HepG2 (cell line): ENCODE data around the gene GKN1. TPM values are rescaled to one million over a fixed set of nuclear protein-coding genes. Genes with fewer than 3 reads are reported as not detected.

Source experiments
- ATAC-seq: fragments of 200-7000 bp; cut with Tn5 transposase; 3 replicates; pipeline ENCODE4 v1.9.1; 2020; ENCODE audit warnings: mild to moderate bottlenecking, moderate library complexity
- BruUV-seq: library from RNA; stranded (reverse); fragments of 400-500 nt; replicated peaks from 2 replicates; lab custom pipeline; 2021; lab: Mats Ljungman, UMichigan
- CTCF ChIA-PET: fragments of 300-600 bp; formaldehyde crosslinking; extraction: SDS; loops from one replicate; lab custom pipeline; 2021; ENCODE audit warnings: low total read pairs, inconsistent platforms, low intra/inter-chr PET ratio; lab: Yijun Ruan, JAX
- POLR2A ChIA-PET: fragments of 350-600 bp; sonication (Branson Sonifier 250); formaldehyde crosslinking; loops from one replicate; lab custom pipeline; 2020; ENCODE audit warnings: antibody characterized with exemption, inconsistent platforms; lab: Yijun Ruan, JAX
- DNase-seq: peaks from one replicate; pipeline ENCODE4 v3.0.0-alpha.2; 2015; ENCODE audit warnings: low spot score
- FAIRE-seq: peaks from 3 replicates; lab custom pipeline; 2011; peaks lifted over from hg19 to GRCh38; lab: Jason Lieb, UNC
- H2AFZ ChIP-seq: one replicate; pipeline ENCODE4 v1.6.1; 2011; ENCODE audit warnings: low read length, inconsistent platforms
- H3K27ac ChIP-seq: fragments of 300-600 bp; 3 replicates; pipeline ENCODE4 v1.8.0; 2011; ENCODE audit warnings: mixed run types, mild to moderate bottlenecking, mixed read lengths, low read length, inconsistent platforms; ENCODE audit not compliant: insufficient read depth; ENCODE audit errors: extremely low read length
- H3K27me3 ChIP-seq, 2 experiments: fragments of 200-600 bp in 1 of 2; 2 replicates in 1 of 2; 3 replicates in 1 of 2; pipeline versions ENCODE4 v1.6.0 to v1.8.0; 2011; ENCODE audit warnings: low read length in 2 of 2, mild to moderate bottlenecking in 2 of 2, moderate library complexity in 2 of 2, inconsistent platforms in 1 of 2; ENCODE audit not compliant: insufficient read depth in 2 of 2, control insufficient read depth in 1 of 2
- H3K36me3 ChIP-seq, 2 experiments: fragments of 200-600 bp in 1 of 2; replicated peaks in 1 of 2; 2 replicates in 1 of 2; 3 replicates in 1 of 2; pipeline versions ENCODE4 v1.5.1 to v1.8.0; 2011; ENCODE audit warnings: low read length in 2 of 2, inconsistent platforms in 1 of 2; ENCODE audit not compliant: insufficient read depth in 2 of 2, control insufficient read depth in 1 of 2
- H3K4me1 ChIP-seq: 2 replicates; pipeline ENCODE4 v1.5.1; 2012; ENCODE audit warnings: low read length, inconsistent platforms; ENCODE audit not compliant: insufficient read depth
- H3K4me2 ChIP-seq: 2 replicates; pipeline ENCODE4 v1.6.0; 2011; ENCODE audit warnings: low read depth, low read length, inconsistent platforms
- H3K4me3 ChIP-seq, 3 experiments: fragments of 200-600 bp in 1 of 3; sonication (generic), shearing (Covaris generic) in 1 of 3; replicated peaks in 1 of 3; 2 replicates each; pipeline ENCODE4 v1.5.1; 2011 to 2016; ENCODE audit warnings: low read length in 3 of 3, inconsistent platforms in 2 of 3, low read depth in 2 of 3, mild to moderate bottlenecking in 2 of 3, control low read depth in 1 of 3, mixed read lengths in 1 of 3; ENCODE audit not compliant: insufficient read depth in 1 of 3
- H3K79me2 ChIP-seq: one replicate; pipeline ENCODE4 v1.6.1; 2011; ENCODE audit warnings: low read length, inconsistent platforms; ENCODE audit not compliant: insufficient read depth
- H3K9ac ChIP-seq: 2 replicates; pipeline ENCODE4 v1.6.0; 2011; ENCODE audit warnings: mild to moderate bottlenecking, low read depth, low read length, inconsistent platforms; ENCODE audit not compliant: insufficient read depth
- H3K9me3 ChIP-seq: 2 replicates; pipeline ENCODE4 v1.5.1; 2012; ENCODE audit warnings: mild to moderate bottlenecking, low read length
- H4K20me1 ChIP-seq: 2 replicates; pipeline ENCODE4 v1.6.0; 2011; ENCODE audit warnings: inconsistent platforms, mild to moderate bottlenecking, low read length, moderate library complexity; ENCODE audit not compliant: insufficient read depth
- BCL6 ChIP-seq: IDR thresholded peaks from 2 replicates; pipeline ENCODE4 v1.6.1; 2016; ENCODE audit warnings: missing genetic modification reagents, missing compliant biosample characterization
- KMT2A ChIP-seq: sonication (generic); formaldehyde crosslinking; IDR thresholded peaks from 2 replicates; pipeline ENCODE4 v1.4.0; 2020; ENCODE audit warnings: missing genetic modification reagents
- RARA ChIP-seq: IDR thresholded peaks from 2 replicates; pipeline ENCODE4 v1.6.1; 2016; ENCODE audit warnings: missing genetic modification reagents, missing compliant biosample characterization
- ZNF317 ChIP-seq: sonication (generic); formaldehyde crosslinking; IDR thresholded peaks from 2 replicates; pipeline ENCODE4 v1.5.0; 2020; ENCODE audit warnings: mild to moderate bottlenecking, missing genetic modification reagents
- ZNF430 ChIP-seq: sonication (generic); formaldehyde crosslinking; IDR thresholded peaks from 2 replicates; pipeline ENCODE4 v1.9.0; 2021; ENCODE audit warnings: mild to moderate bottlenecking, missing genetic modification reagents
- ZNF644 ChIP-seq: IDR thresholded peaks from 2 replicates; pipeline ENCODE4 v1.6.1; 2016; ENCODE audit warnings: low read depth
- WGBS: methylation state at CpG from one replicate; pipeline ENCODE4 v1.1.6; 2017; ENCODE audit warnings: low lambda C conversion rate; 5-methylcytosine and 5-hydroxymethylcytosine counted together
- in situ Hi-C: cut with HindIII; loops from 2 replicates; pipeline ENCODE4 v1.10.0; 2017; ENCODE audit warnings: low pct_unique_long_range_greater_than_20kb; ENCODE audit not compliant: extremely low pct_ligation_motif_present
- intact Hi-C: fragments of 100-400 bp; cut with micrococcal nuclease; formaldehyde crosslinking; loops from one replicate; pipeline ENCODE4 v1.10.0; 2022; ENCODE audit not compliant: unreplicated experiment
- polyA plus RNA-seq, 8 experiments: library from polyadenylated mRNA; depleted of rRNA in 3 of 8; stranded (reverse) in 7 of 8; unstranded in 1 of 8; fragments of >200 nt; fragmentation: Illumina TruSeq in 4 of 8; extraction: Trizol in 4 of 8; gene quantifications; 2 replicates each; pipeline versions ENCODE4 v1.2.1 to v1.2.3, GENCODE V29; 2011 to 2016; ENCODE audit warnings: low read depth in 4 of 8, missing spikeins in 1 of 8, mixed read lengths in 1 of 8; ENCODE audit not compliant: insufficient read depth in 1 of 8
- total RNA-seq, 5 experiments: library from RNA; depleted of rRNA; stranded (reverse); fragments of >200 nt; fragmentation: Illumina TruSeq; extraction: Trizol; gene quantifications; 2 replicates each; pipeline ENCODE4 v1.2.3, GENCODE V29; 2016; ENCODE audit warnings: low read depth in 1 of 5
- TF ChIP-seq, protein P1 (sequence below): IDR thresholded peaks from 2 replicates; pipeline ENCODE4 v1.6.1; 2012; ENCODE audit warnings: low read depth, low read length, improper control_type of control experiment
- TF ChIP-seq, protein P2 (sequence below): sonication (generic); formaldehyde crosslinking; IDR thresholded peaks from 2 replicates; pipeline ENCODE4 v1.4.0; 2020; ENCODE audit warnings: mild to moderate bottlenecking, missing genetic modification reagents

GKN1 gene
- total and polyA plus RNA-seq, 2 of the 13 experiments (the other 11 are each of a cell fraction or from before 2014, with no cell fraction given), result not detected

DNA sequence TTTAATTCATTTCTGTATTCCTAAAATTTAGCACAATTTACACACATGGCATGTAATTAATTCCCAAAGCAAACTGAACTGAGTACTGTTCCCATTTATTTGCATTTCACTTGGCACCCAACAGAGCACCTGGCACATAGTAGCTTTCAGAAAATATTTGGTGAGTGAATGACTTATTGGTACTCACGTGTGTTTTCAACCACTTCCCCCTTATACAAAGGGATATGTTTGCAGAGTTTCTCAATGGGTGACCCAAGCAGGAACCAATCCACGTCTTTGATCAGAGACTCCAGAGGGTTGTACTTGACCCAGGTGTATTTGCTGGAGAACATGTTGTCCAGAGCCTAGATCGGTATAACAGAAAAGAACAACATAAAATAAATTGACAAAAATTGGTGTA is 28.3 kb upstream of the GKN1 start:
- in situ Hi-C loops (loop anchor here (10.0 kb wide), 1 partner anchor 359 kb away; no protein-coding TSS in a partner anchor), intact Hi-C loops (no loop called here)
- no peak overlapping the region for H3K27ac ChIP-seq
- H3K79me2 ChIP-seq, result no peaks in the 10 kb centered on the region
- no TSS peak for BruUV-seq
- no peak for FAIRE-seq
- peaks cover 0 to 7% of the 10 kb centered on the region in 2 experiments; a peak in 3 of 5 replicates for H3K27me3 ChIP-seq
- no peak overlapping the region for H3K4me3 ChIP-seq
- POLR2A ChIA-PET, result no interaction called here
- peaks cover 18% of the 10 kb centered on the region for H3K4me1 ChIP-seq
- TF ChIP-seq BCL6 (CRISPR knock-in tag) (no peak), RARA (CRISPR knock-in tag) (no peak), ZNF430 (CRISPR knock-in tag) (no peak), ZNF317 (CRISPR knock-in tag) (no peak), KMT2A (CRISPR knock-in tag) (no peak), ZNF644 (CRISPR knock-in tag) (no peak)
- TF ChIP-seq, protein P1, sequence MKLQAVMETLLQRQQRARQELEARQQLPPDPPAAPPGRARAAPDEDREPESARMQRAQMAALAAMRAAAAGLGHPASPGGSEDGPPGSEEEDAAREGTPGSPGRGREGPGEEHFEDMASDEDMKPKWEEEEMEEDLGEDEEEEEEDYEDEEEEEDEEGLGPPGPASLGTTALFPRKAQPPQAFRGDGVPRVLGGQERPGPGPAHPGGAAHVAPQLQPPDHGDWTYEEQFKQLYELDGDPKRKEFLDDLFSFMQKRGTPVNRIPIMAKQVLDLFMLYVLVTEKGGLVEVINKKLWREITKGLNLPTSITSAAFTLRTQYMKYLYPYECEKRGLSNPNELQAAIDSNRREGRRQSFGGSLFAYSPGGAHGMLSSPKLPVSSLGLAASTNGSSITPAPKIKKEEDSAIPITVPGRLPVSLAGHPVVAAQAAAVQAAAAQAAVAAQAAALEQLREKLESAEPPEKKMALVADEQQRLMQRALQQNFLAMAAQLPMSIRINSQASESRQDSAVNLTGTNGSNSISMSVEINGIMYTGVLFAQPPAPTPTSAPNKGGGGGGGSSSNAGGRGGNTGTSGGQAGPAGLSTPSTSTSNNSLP, result no peak
- TF ChIP-seq, protein P2, sequence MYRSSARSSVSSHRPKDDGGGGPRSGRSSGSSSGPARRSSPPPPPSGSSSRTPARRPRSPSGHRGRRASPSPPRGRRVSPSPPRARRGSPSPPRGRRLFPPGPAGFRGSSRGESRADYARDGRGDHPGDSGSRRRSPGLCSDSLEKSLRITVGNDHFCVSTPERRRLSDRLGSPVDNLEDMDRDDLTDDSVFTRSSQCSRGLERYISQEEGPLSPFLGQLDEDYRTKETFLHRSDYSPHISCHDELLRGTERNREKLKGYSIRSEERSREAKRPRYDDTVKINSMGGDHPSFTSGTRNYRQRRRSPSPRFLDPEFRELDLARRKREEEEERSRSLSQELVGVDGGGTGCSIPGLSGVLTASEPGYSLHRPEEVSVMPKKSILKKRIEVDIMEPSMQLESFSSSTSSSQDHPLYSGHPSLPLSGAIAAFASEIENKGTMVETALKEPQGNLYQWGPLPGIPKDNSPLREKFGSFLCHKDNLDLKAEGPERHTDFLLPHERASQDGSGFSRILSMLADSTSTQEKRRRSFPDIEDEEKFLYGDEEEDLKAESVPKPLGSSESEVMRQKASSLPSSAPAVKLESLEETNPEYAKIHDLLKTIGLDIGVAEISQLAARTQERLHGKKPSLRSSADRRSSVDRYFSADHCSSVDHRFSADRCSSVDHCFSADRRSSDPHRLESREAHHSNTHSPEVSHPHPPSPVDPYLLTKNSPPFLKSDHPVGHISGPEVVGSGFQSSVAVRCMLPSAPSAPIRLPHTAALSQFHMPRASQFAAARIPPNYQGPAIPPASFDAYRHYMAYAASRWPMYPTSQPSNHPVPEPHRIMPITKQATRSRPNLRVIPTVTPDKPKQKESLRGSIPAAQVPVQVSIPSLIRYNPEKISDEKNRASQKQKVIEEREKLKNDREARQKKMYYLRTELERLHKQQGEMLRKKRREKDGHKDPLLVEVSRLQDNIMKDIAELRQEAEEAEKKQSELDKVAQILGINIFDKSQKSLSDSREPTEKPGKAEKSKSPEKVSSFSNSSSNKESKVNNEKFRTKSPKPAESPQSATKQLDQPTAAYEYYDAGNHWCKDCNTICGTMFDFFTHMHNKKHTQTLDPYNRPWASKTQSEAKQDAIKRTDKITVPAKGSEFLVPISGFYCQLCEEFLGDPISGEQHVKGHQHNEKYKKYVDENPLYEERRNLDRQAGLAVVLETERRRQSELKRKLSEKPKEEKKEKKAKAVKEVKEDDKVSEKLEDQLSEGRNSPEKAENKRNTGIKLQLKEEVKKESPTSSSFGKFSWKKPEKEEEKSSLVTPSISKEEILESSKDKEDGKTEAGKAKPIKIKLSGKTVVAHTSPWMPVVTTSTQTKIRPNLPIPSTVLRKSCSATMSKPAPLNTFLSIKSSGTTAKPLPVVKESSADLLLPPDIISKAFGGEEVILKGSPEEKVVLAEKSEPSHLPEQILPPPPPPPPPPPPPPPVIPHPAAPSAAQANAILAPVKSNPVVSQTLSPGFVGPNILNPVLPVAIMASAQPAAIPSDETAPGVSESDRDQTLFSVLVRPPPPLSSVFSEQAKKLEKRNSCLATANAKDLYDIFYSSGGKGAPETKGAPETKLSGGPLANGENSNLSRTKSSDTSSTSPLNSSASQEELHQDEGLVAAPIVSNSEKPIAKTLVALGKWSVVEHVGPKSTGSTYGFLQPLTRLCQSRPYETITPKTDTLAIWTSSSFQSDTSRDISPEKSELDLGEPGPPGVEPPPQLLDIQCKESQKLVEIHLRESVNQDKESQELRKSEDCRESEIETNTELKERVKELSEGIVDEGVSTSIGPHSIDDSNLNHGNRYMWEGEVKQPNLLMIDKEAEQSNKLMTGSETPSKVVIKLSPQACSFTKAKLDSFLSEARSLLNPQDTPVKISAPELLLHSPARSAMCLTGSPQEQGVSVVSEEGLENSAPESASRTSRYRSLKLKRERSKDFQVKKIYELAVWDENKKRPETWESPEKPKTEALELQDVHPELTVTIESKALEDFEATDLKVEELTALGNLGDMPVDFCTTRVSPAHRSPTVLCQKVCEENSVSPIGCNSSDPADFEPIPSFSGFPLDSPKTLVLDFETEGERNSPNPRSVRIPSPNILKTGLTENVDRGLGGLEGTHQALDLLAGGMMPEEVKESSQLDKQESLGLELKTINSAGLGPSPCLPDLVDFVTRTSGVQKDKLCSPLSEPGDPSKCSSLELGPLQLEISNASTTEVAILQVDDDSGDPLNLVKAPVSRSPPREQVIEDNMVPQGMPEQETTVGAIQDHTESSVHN (CRISPR knock-in tag), result no peak
- TF ChIP-seq, all 625 proteins: peak for 0
- Histone ChIP-seq H3K4me2 (no peak overlapping the region), H3K9me3 (no peaks in the 10 kb centered on the region), H2AFZ (no peak overlapping the region), H4K20me1 (no peaks in the 10 kb centered on the region), H3K36me3 (no peaks in the 10 kb centered on the region), H3K9ac (no peak overlapping the region)
- ATAC-seq, result no peak
- CTCF ChIA-PET, result no interaction called here
- no peak for DNase-seq
- WGBS, result 1% methylated on average over 3 of the region's 3 CpGs
